DND-41 (cell line): ENCODE measurements around the gene MAD2L2.

Experiments used
- EZH2 ChIP-seq: IDR thresholded peaks from 3 replicates; pipeline ENCODE4 v1.6.1; 2012; ENCODE audit warnings: borderline replicate concordance, low read depth, mild to moderate bottlenecking, moderate library complexity, low read length, inconsistent platforms; ENCODE audit not compliant: severe bottlenecking
- TF ChIP-seq, protein P1 (sequence below): IDR thresholded peaks from 2 replicates; pipeline ENCODE4 v1.5.1; 2012; ENCODE audit warnings: borderline replicate concordance, low read length, moderate library complexity, mild to moderate bottlenecking; ENCODE audit not compliant: poor library complexity, severe bottlenecking; ENCODE audit errors: extremely low read depth

DNA sequence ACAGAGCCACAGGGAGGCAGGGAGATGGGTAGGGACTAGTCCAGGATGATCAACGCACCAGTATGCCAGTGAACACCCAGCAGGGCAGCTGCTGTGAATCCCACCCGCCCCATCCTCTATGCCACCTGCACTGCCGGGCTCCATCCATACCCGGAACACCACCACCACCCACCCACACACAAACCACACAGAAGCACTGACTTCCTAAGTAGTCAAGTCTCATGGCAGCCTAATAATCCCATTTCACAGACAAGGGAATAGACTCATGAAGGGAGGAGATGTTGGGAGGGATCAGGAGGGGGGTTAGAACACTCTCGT, 16.9 kb upstream of the MAD2L2 start:
- TF ChIP-seq, protein P1, sequence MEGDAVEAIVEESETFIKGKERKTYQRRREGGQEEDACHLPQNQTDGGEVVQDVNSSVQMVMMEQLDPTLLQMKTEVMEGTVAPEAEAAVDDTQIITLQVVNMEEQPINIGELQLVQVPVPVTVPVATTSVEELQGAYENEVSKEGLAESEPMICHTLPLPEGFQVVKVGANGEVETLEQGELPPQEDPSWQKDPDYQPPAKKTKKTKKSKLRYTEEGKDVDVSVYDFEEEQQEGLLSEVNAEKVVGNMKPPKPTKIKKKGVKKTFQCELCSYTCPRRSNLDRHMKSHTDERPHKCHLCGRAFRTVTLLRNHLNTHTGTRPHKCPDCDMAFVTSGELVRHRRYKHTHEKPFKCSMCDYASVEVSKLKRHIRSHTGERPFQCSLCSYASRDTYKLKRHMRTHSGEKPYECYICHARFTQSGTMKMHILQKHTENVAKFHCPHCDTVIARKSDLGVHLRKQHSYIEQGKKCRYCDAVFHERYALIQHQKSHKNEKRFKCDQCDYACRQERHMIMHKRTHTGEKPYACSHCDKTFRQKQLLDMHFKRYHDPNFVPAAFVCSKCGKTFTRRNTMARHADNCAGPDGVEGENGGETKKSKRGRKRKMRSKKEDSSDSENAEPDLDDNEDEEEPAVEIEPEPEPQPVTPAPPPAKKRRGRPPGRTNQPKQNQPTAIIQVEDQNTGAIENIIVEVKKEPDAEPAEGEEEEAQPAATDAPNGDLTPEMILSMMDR, result no peak
- TF ChIP-seq EZH2, result no peak
